HCT116 (cell line): ENCODE data around the gene GPR39. TPM values are rescaled to one million over a fixed set of nuclear protein-coding genes. Genes with fewer than 3 reads are reported as not detected.

Experiments used
- ATAC-seq: fragments of 200-7000 bp; cut with Tn5 transposase; 2 replicates; pipeline ENCODE4 v1.9.1; 2020; ENCODE audit warnings: mild to moderate bottlenecking, moderate library complexity
- BruUV-seq: library from RNA; stranded (reverse); fragments of 400-500 nt; replicated peaks from 2 replicates; lab custom pipeline; 2021; lab: Mats Ljungman, UMichigan
- CTCF ChIA-PET: fragments of 300-600 bp; sonication (Branson Sonifier 250); formaldehyde crosslinking; loops from one replicate; lab custom pipeline; 2021; ENCODE audit warnings: antibody characterized with exemption; lab: Charles Lee
- POLR2A ChIA-PET: fragments of 300-600, 350-600 bp; sonication (Branson Sonifier 250); formaldehyde crosslinking; loops from one replicate; lab custom pipeline; 2021; ENCODE audit warnings: antibody characterized with exemption; lab: Charles Lee
- RAD21 ChIA-PET, 2 experiments: fragments of 300-600 bp; sonication (Branson Sonifier 250); formaldehyde crosslinking; loops; one replicate each; lab custom pipeline; 2023; ENCODE audit warnings: low total read pairs in 2 of 2; ENCODE audit not compliant: uncharacterized antibody in 2 of 2, unreplicated experiment in 2 of 2, low non-redundant PET in 1 of 2; lab: Charles Lee
- DNase-seq: peaks from one replicate; pipeline ENCODE4 v3.0.0-alpha.2; 2010; ENCODE audit warnings: low read depth, low spot score
- H2AFZ ChIP-seq: fragments of 200-600 bp; shearing (Covaris generic), sonication (generic); 2 replicates; pipeline ENCODE4 v1.6.1; 2017; ENCODE audit warnings: low read depth, mixed run types, mixed read lengths, antibody characterized with exemption, low read length; ENCODE audit not compliant: poor library complexity, severe bottlenecking
- H3K27ac ChIP-seq: 2 replicates; pipeline ENCODE4 v1.5.1; 2012; ENCODE audit warnings: low read depth, low read length
- H3K27me3 ChIP-seq: fragments of 200-600 bp; sonication (generic); 2 replicates; pipeline ENCODE4 v1.6.1; 2016; ENCODE audit warnings: mixed run types, low read length, mixed read lengths; ENCODE audit not compliant: insufficient read depth
- H3K36me3 ChIP-seq, 2 experiments: fragments of 200-500 bp in 1 of 2; fragments of 200-600 bp in 1 of 2; sonication (Bioruptor generic) in 1 of 2; sonication (generic) in 1 of 2; 2 replicates each; pipeline versions ENCODE4 v1.5.1 to v1.6.1; 2014 to 2016; ENCODE audit warnings: low read length in 2 of 2, inconsistent platforms in 1 of 2, mixed read lengths in 1 of 2, mixed run types in 1 of 2; ENCODE audit not compliant: insufficient read depth in 2 of 2, control insufficient read depth in 1 of 2
- H3K4me1 ChIP-seq, 2 experiments: fragments of 200-600 bp in 1 of 2; sonication (generic) in 1 of 2; 2 replicates each; pipeline versions ENCODE4 v1.5.1 to v1.6.1; 2012 to 2017; ENCODE audit warnings: low read length in 2 of 2, inconsistent platforms in 1 of 2, mild to moderate bottlenecking in 1 of 2, mixed read lengths in 1 of 2, mixed run types in 1 of 2, moderate library complexity in 1 of 2; ENCODE audit not compliant: insufficient read depth in 2 of 2, control insufficient read depth in 1 of 2
- H3K4me2 ChIP-seq: fragments of 200-600 bp; sonication (generic); 2 replicates; pipeline ENCODE4 v1.6.1; 2017; ENCODE audit warnings: mixed run types, low read length, mixed read lengths
- H3K4me3 ChIP-seq, 2 experiments: fragments of 200-600 bp in 1 of 2; sonication (generic) in 1 of 2; replicated peaks in 1 of 2; 2 replicates each; pipeline ENCODE4 v1.5.1; 2011 to 2016; ENCODE audit warnings: low read length in 2 of 2, control low read depth in 1 of 2, low read depth in 1 of 2, mild to moderate bottlenecking in 1 of 2, mixed read lengths in 1 of 2, mixed run types in 1 of 2
- H3K79me2 ChIP-seq: fragments of 200-600 bp; sonication (generic); 2 replicates; pipeline ENCODE4 v1.6.1; 2017; ENCODE audit warnings: mild to moderate bottlenecking, mixed run types, low read length, moderate library complexity, mixed read lengths; ENCODE audit not compliant: insufficient read depth
- H3K9ac ChIP-seq: fragments of 200-600 bp; sonication (generic); 2 replicates; pipeline ENCODE4 v1.6.1; 2016; ENCODE audit warnings: low read length, mixed read lengths
- H3K9me2 ChIP-seq: fragments of 200-600 bp; sonication (generic), shearing (Covaris generic); 2 replicates; pipeline ENCODE4 v1.6.1; 2017; ENCODE audit warnings: mixed run types, mild to moderate bottlenecking, moderate library complexity; ENCODE audit not compliant: insufficient read depth
- H3K9me3 ChIP-seq, 2 experiments: fragments of 200-500 bp in 1 of 2; fragments of 200-600 bp in 1 of 2; sonication (Bioruptor generic) in 1 of 2; sonication (generic) in 1 of 2; 2 replicates each; pipeline ENCODE4 v1.6.1; 2014 to 2017; ENCODE audit warnings: low read length in 2 of 2, mixed read lengths in 2 of 2, inconsistent platforms in 1 of 2, low read depth in 1 of 2, mild to moderate bottlenecking in 1 of 2, mixed run types in 1 of 2, moderate library complexity in 1 of 2; ENCODE audit not compliant: control insufficient read depth in 1 of 2, insufficient read depth in 1 of 2
- H4K20me1 ChIP-seq: fragments of 200-600 bp; sonication (generic), shearing (Covaris generic); 2 replicates; pipeline ENCODE4 v1.6.1; 2017; ENCODE audit warnings: mixed run types, mild to moderate bottlenecking, moderate library complexity; ENCODE audit not compliant: insufficient read depth
- CBX3 ChIP-seq: IDR thresholded peaks from 2 replicates; pipeline ENCODE4 v1.6.1; 2012; ENCODE audit warnings: low read depth
- CTCF ChIP-seq, 3 experiments: fragments of 200-600 bp in 1 of 3; sonication (generic) in 1 of 3; IDR thresholded peaks in 2 of 3; conservative IDR thresholded peaks in 1 of 3; 2 replicates each; pipeline ENCODE4 v1.5.1; 2012 to 2017; ENCODE audit warnings: low read depth in 2 of 3, low read length in 2 of 3, antibody characterized with exemption in 1 of 3, borderline replicate concordance in 1 of 3, control low read depth in 1 of 3, mild to moderate bottlenecking in 1 of 3, mixed read lengths in 1 of 3, mixed run types in 1 of 3, moderate library complexity in 1 of 3; ENCODE audit not compliant: insufficient read depth in 1 of 3
- ELF1 ChIP-seq: IDR thresholded peaks from 2 replicates; pipeline ENCODE4 v1.6.1; 2012; ENCODE audit warnings: low read depth, borderline replicate concordance
- EZH2 ChIP-seq: fragments of 200-600 bp; sonication (generic); IDR thresholded peaks from 2 replicates; pipeline ENCODE4 v1.6.1; 2017; ENCODE audit warnings: antibody characterized with exemption, mixed run types
- EZH2phosphoT487 ChIP-seq: fragments of 200-600 bp; IDR thresholded peaks from 2 replicates; pipeline ENCODE4 v1.6.1; 2018; ENCODE audit warnings: antibody characterized with exemption, borderline replicate concordance
- POLR2A ChIP-seq: IDR thresholded peaks from 2 replicates; pipeline ENCODE4 v1.7.0; 2011; ENCODE audit warnings: borderline replicate concordance; ENCODE audit not compliant: insufficient read depth, insufficient read length; ENCODE audit errors: extremely low read depth
- REST ChIP-seq: IDR thresholded peaks from 2 replicates; pipeline ENCODE4 v1.6.1; 2012; ENCODE audit warnings: low read depth
- SRF ChIP-seq: IDR thresholded peaks from 2 replicates; pipeline ENCODE4 v1.6.1; 2012; ENCODE audit warnings: low read depth
- TCF7L2 ChIP-seq: IDR thresholded peaks from 2 replicates; pipeline ENCODE4 v1.7.0; 2011; ENCODE audit warnings: borderline replicate concordance, inconsistent platforms; ENCODE audit not compliant: insufficient read depth, insufficient read length; ENCODE audit errors: extremely low read depth
- YY1 ChIP-seq: IDR thresholded peaks from 2 replicates; pipeline ENCODE4 v1.6.1; 2011; ENCODE audit warnings: low read length, low read depth, moderate library complexity, mild to moderate bottlenecking; ENCODE audit not compliant: insufficient replicate concordance; ENCODE audit errors: extremely low read depth
- ZFX ChIP-seq: fragments of 450-650 bp; IDR thresholded peaks from 2 replicates; pipeline ENCODE4 v1.6.1; 2017
- intact Hi-C: fragments of 100-400 bp; cut with micrococcal nuclease; formaldehyde crosslinking; loops from 2 replicates; pipeline ENCODE4 v1.10.0; 2022
- total RNA-seq: library from RNA; stranded (reverse); gene quantifications from one replicate; pipeline ENCODE4 v1.2.1, GENCODE V29; 2021; ENCODE audit not compliant: unreplicated experiment
- TF ChIP-seq, protein P1 (sequence below): IDR thresholded peaks from 2 replicates; pipeline ENCODE4 v1.6.1; 2012

The GPR39 gene
- total RNA-seq, 1 experiment from 2014 or later = 5.1 TPM

DNA sequence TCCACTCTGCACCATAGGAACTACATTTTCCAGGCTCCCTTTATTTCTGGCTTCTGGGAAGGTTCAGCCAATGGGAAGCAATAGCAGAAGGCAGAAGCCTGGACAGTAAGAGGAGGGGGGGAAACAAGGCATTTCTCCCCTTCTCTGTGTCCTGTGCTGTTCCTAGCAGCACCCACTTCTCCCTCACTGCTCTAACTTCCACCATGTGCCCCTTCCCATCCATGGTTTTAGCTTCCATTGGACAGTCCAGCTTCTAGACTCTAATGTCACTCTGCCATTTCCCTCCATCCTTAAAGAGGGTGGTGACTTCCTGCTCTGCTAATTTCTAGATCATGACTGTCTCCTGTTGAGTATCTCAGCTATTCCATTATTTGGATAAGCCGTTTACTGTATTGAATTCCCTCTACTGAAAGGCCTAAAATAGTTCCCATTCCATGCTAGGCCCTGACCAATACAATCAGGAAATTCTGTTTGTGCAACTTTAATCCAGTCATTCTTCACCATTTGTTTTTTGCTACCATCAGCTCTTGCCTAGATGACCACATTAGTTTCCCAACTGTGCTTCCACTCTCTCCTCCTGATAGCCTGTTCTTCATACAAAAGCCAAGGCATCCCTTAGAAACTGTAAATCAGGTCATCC, 274.2 kb downstream of the GPR39 start:
- no peak for TF ChIP-seq TCF7L2
- no peak for TF ChIP-seq ELF1
- TF ChIP-seq SRF = no peak
- TF ChIP-seq EZH2phosphoT487 = no peak
- TF ChIP-seq ZFX = no peak
- Histone ChIP-seq H3K27ac (no peak overlapping the region), H3K9ac (no peak overlapping the region), H4K20me1 (no peaks in the 10 kb centered on the region), H3K9me3 (no peaks in the 10 kb centered on the region), H3K9me2 (no peaks in the 10 kb centered on the region), H2AFZ (no peak overlapping the region), H3K36me3 (no peaks in the 10 kb centered on the region), H3K4me3 (no peak overlapping the region), H3K27me3 (0 out of 2 replicates have a peak, but pooled peaks cover 1% of the 10 kb centered on the region), H3K4me1 (no peaks in the 10 kb centered on the region), H3K79me2 (no peaks in the 10 kb centered on the region), H3K4me2 (no peak overlapping the region)
- DNase-seq (no peak), ATAC-seq (no peak)
- no TSS peak for BruUV-seq
- CTCF ChIA-PET = no interaction called here
- intact Hi-C loops = no loop called here
- RAD21 ChIA-PET = no interaction called here
- POLR2A ChIA-PET = no interaction called here

- CTCF ChIA-PET = no interaction called here
- POLR2A ChIA-PET = no interaction called here
- H3K4me3 ChIP-seq = no peak overlapping the region
- H3K4me2 ChIP-seq = no peak overlapping the region
- DNase-seq = no peak
- no peaks in the 10 kb centered on the region for H3K79me2 ChIP-seq
- no peak for ATAC-seq
- H3K27ac ChIP-seq = no peak overlapping the region
- H3K36me3 ChIP-seq = no peaks in the 10 kb centered on the region
- H3K9me2 ChIP-seq = no peaks in the 10 kb centered on the region
- H4K20me1 ChIP-seq = no peaks in the 10 kb centered on the region
- H3K9me3 ChIP-seq = no peaks in the 10 kb centered on the region
- no peak overlapping the region for H2AFZ ChIP-seq
- no peaks in the 10 kb centered on the region for H3K27me3 ChIP-seq
- RAD21 ChIA-PET = no interaction called here
- intact Hi-C loops = no loop called here
- H3K4me1 ChIP-seq = no peaks in the 10 kb centered on the region
- H3K9ac ChIP-seq = no peak overlapping the region
- no TSS peak for BruUV-seq
- no peak for TF ChIP-seq TCF7L2
- TF ChIP-seq YY1 = no peak
- no peak for TF ChIP-seq CTCF (IDR thresholded peaks at IDR 0.05 in 2 of 3, conservative IDR thresholded peaks at IDR 0.05 in 1 of 3; ENCODE audit: borderline replicate concordance in 1 of 3, insufficient read depth in 1 of 3, low read depth in 2 of 3, low read length in 2 of 3)
- TF ChIP-seq POLR2A = no peak
- TF ChIP-seq, protein P1, sequence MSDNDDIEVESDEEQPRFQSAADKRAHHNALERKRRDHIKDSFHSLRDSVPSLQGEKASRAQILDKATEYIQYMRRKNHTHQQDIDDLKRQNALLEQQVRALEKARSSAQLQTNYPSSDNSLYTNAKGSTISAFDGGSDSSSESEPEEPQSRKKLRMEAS = no peak
- no peak for TF ChIP-seq EZH2
- no peak for TF ChIP-seq CBX3
- no peak for TF ChIP-seq REST
Measured at GRCh38 chr2:132691556-132691955, 275.0 kb downstream of the GPR39 start.
